DOHH2 (cell line): Measurements from ENCODE around the gene MYCBPAP.

Experiments
- H3F3A ChIP-seq: fragments of 200-600 bp; sonication (generic), shearing (Covaris generic); 2 replicates; pipeline ENCODE4 v1.6.0; 2016; ENCODE audit warnings: antibody characterized with exemption, mild to moderate bottlenecking; ENCODE audit not compliant: control insufficient read depth, insufficient read depth
- H3K27ac ChIP-seq: fragments of 200-600 bp; sonication (generic); 2 replicates; pipeline ENCODE4 v1.5.1; 2014; ENCODE audit warnings: low read depth, mild to moderate bottlenecking, low read length, moderate library complexity
- H3K27me3 ChIP-seq: fragments of 200-600 bp; sonication (generic); 2 replicates; pipeline ENCODE4 v1.6.1; 2014; ENCODE audit warnings: mild to moderate bottlenecking, low read length, mixed read lengths; ENCODE audit not compliant: control insufficient read depth
- H3K36me3 ChIP-seq: fragments of 200-600 bp; sonication (generic); 2 replicates; pipeline ENCODE4 v1.6.1; 2014; ENCODE audit warnings: mild to moderate bottlenecking, low read length, moderate library complexity, mixed read lengths; ENCODE audit not compliant: control insufficient read depth
- H3K4me1 ChIP-seq: fragments of 200-600 bp; sonication (generic); 2 replicates; pipeline ENCODE4 v1.6.1; 2014; ENCODE audit warnings: mild to moderate bottlenecking, low read length, mixed read lengths; ENCODE audit not compliant: control insufficient read depth
- H3K4me2 ChIP-seq: fragments of 200-600 bp; sonication (generic); 2 replicates; pipeline ENCODE4 v1.6.0; 2014; ENCODE audit warnings: mild to moderate bottlenecking, low read length, moderate library complexity
- H3K4me3 ChIP-seq: fragments of 200-600 bp; sonication (generic); 2 replicates; pipeline ENCODE4 v1.5.1; 2014; ENCODE audit warnings: mild to moderate bottlenecking, low read length, mixed read lengths
- H3K79me2 ChIP-seq: fragments of 200-600 bp; sonication (generic); 2 replicates; pipeline ENCODE4 v1.6.1; 2014; ENCODE audit warnings: mild to moderate bottlenecking, low read length, mixed read lengths; ENCODE audit not compliant: control insufficient read depth
- H3K9me2 ChIP-seq: fragments of 200-600 bp; sonication (generic); replicated peaks from 2 replicates; pipeline ENCODE4 v1.6.1; 2014; ENCODE audit warnings: mild to moderate bottlenecking, low read length, mixed read lengths; ENCODE audit not compliant: control insufficient read depth
- H3K9me3 ChIP-seq: fragments of 200-600 bp; sonication (generic); 2 replicates; pipeline ENCODE4 v1.6.1; 2014; ENCODE audit warnings: antibody characterized with exemption, low read length, mixed read lengths; ENCODE audit not compliant: control insufficient read depth, insufficient read depth
- H4K20me1 ChIP-seq: fragments of 200-600 bp; sonication (generic); 2 replicates; pipeline ENCODE4 v1.6.0; 2014; ENCODE audit warnings: low read depth, mild to moderate bottlenecking, antibody characterized with exemption, low read length, moderate library complexity; ENCODE audit not compliant: control insufficient read depth, insufficient read depth
- EZH2phosphoT487 ChIP-seq: fragments of 200-600 bp; sonication (generic); IDR thresholded peaks from 2 replicates; pipeline ENCODE4 v1.6.1; 2017; ENCODE audit warnings: borderline replicate concordance, mild to moderate bottlenecking, antibody characterized with exemption, low read length, moderate library complexity, mixed read lengths
- TF ChIP-seq, protein P1 (sequence below): fragments of 200-600 bp; sonication (generic); IDR thresholded peaks from one replicate; pipeline ENCODE4 v1.5.1; 2014; ENCODE audit warnings: antibody characterized with exemption, mild to moderate bottlenecking, low read depth, low read length; ENCODE audit not compliant: poor library complexity, severe bottlenecking

Gene MYCBPAP

DNA sequence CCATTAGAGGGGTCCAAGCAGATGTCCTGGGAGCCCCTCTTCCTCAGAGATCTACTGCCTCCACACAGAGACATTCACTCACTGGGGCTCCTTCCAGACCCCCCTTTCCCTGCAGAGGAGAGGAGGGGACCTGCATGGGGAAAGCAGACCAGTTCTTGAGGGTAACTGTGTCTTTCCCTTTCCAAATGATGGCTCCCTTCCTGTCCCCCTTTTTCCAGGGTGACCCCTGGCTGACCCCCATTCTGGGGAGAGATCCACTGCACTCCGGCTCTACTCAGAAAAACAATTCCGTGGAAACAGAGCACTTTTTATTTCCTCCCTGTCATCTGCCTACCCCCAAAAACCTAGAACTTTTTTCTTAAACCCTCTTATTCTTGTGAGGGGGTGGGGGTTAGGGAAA, 58.6 kb downstream of the MYCBPAP start:
- Histone ChIP-seq H3K79me2 (no peaks in the 10 kb centered on the region), H4K20me1 (0 out of 2 replicates have a peak, but pooled peaks cover 4% of the 10 kb centered on the region), H3K9me2 (no peaks in the 10 kb centered on the region), H3K27ac (no peak overlapping the region), H3F3A (no peaks in the 10 kb centered on the region), H3K9me3 (no peaks in the 10 kb centered on the region), H3K4me2 (no peak overlapping the region), H3K27me3 (peaks cover 41% of the 10 kb centered on the region), H3K4me3 (no peak overlapping the region), H3K36me3 (no peaks in the 10 kb centered on the region), H3K4me1 (no peaks in the 10 kb centered on the region)
- TF ChIP-seq, protein P1, sequence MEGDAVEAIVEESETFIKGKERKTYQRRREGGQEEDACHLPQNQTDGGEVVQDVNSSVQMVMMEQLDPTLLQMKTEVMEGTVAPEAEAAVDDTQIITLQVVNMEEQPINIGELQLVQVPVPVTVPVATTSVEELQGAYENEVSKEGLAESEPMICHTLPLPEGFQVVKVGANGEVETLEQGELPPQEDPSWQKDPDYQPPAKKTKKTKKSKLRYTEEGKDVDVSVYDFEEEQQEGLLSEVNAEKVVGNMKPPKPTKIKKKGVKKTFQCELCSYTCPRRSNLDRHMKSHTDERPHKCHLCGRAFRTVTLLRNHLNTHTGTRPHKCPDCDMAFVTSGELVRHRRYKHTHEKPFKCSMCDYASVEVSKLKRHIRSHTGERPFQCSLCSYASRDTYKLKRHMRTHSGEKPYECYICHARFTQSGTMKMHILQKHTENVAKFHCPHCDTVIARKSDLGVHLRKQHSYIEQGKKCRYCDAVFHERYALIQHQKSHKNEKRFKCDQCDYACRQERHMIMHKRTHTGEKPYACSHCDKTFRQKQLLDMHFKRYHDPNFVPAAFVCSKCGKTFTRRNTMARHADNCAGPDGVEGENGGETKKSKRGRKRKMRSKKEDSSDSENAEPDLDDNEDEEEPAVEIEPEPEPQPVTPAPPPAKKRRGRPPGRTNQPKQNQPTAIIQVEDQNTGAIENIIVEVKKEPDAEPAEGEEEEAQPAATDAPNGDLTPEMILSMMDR, result no peak
- TF ChIP-seq EZH2phosphoT487, result no peak

DNA sequence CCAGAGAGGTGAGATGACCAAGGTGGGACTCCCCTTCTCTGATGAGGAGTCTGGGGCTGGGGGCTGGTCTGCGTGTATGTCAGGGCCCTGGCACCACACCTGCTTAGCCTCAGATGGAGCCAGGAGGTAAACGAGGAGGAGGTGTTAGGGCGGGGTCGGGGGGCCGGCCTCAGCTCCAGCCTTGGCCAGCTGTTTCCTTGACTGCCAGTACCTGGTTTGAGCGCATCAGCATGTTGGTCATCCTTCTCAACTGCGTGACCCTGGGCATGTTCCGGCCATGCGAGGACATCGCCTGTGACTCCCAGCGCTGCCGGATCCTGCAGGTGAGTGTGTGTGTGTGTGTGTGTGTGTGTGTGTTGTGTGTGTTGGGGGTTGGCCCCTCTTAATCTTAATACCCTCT, 60.4 kb downstream of the MYCBPAP start:
- H3K27me3 ChIP-seq, result peaks cover 26% of the 10 kb centered on the region
- 0 out of 2 replicates have a peak, but pooled peaks cover 4% of the 10 kb centered on the region for H4K20me1 ChIP-seq
- H3K79me2 ChIP-seq, result no peaks in the 10 kb centered on the region
- H3K27ac ChIP-seq, result no peak overlapping the region
- H3K4me3 ChIP-seq, result no peak overlapping the region
- H3K36me3 ChIP-seq, result no peaks in the 10 kb centered on the region
- TF ChIP-seq EZH2phosphoT487, result no peak
- TF ChIP-seq, protein P1, result no peak
- H3K9me3 ChIP-seq, result no peaks in the 10 kb centered on the region
- H3K9me2 ChIP-seq, result no peaks in the 10 kb centered on the region
- H3K4me2 ChIP-seq, result no peak overlapping the region
- H3K4me1 ChIP-seq, result no peaks in the 10 kb centered on the region
- H3F3A ChIP-seq, result no peaks in the 10 kb centered on the region

GRCh38 chr17:50569592-50569991, 61.4 kb downstream of the MYCBPAP start:
- no peaks in the 10 kb centered on the region for H4K20me1 ChIP-seq
- TF ChIP-seq, protein P1, result no peak
- no peak for TF ChIP-seq EZH2phosphoT487
- H3K36me3 ChIP-seq, result no peaks in the 10 kb centered on the region
- no peak overlapping the region for H3K4me3 ChIP-seq
- no peaks in the 10 kb centered on the region for H3K9me3 ChIP-seq
- H3K4me1 ChIP-seq, result no peaks in the 10 kb centered on the region
- peaks cover 18% of the 10 kb centered on the region for H3K27me3 ChIP-seq
- H3K79me2 ChIP-seq, result no peaks in the 10 kb centered on the region
- no peaks in the 10 kb centered on the region for H3F3A ChIP-seq
- no peaks in the 10 kb centered on the region for H3K9me2 ChIP-seq
- H3K4me2 ChIP-seq, result no peak overlapping the region
- H3K27ac ChIP-seq, result no peak overlapping the region
